Measurements from ENCODE around the gene SRCIN1. TPM values are rescaled to one million over a fixed set of nuclear protein-coding genes. Genes with fewer than 3 reads are reported as not detected.

Gene SRCIN1
- total RNA-seq, 1 experiment from 2014 or later = 6.9 TPM

GRCh38 chr17:38545531-38546225 lies 60.1 kb downstream of the SRCIN1 start:
- no peak overlapping the region for H2BK20ac ChIP-seq (ENCODE audit: low read depth, low read length, poor library complexity, severe bottlenecking)
- no peak overlapping the region for H4K5ac ChIP-seq (ENCODE audit: insufficient read length, low read depth, low read length)
- Mint-ChIP-seq H3K9me3 (no peaks in the 10 kb centered on the region), H3K27ac (no peak overlapping the region), H3K27me3 (ENCODE audit: low read depth) (peaks cover 8% of the 10 kb centered on the region), H3K4me1 (peaks cover 18 to 34% of the 10 kb centered on the region in 2 experiments), H3K36me3 (ENCODE audit: insufficient read depth in 1 of 3, low read depth in 3 of 3) (no peaks in the 10 kb centered on the region; a peak in 2 of 7 replicates), H3K4me3 (no peak overlapping the region)
- no peak overlapping the region for H2BK15ac ChIP-seq (ENCODE audit: low read depth, low read length)
- no peaks in the 10 kb centered on the region for H3K23me2 ChIP-seq (ENCODE audit: insufficient read length, low read depth, low read length, poor library complexity, severe bottlenecking)
- H4K91ac ChIP-seq (ENCODE audit: insufficient read length, low read depth, low read length) = no peak overlapping the region
- no peak overlapping the region for H3K27ac ChIP-seq (ENCODE audit: insufficient read length, low read depth, low read length)
- H3K4me1 ChIP-seq (ENCODE audit: insufficient read depth, low read length) = no peaks in the 10 kb centered on the region
- no peak overlapping the region for H3T11ph ChIP-seq (ENCODE audit: low read length)
- TF ChIP-seq CTCF (conservative IDR thresholded peaks at IDR 0.05) = no peak
- no peak overlapping the region for H3K56ac ChIP-seq (ENCODE audit: insufficient read length, low read depth, low read length)
- no peak overlapping the region for H3K18ac ChIP-seq (ENCODE audit: insufficient read length, low read depth, low read length)
- H4K20me1 ChIP-seq (ENCODE audit: control insufficient read depth, insufficient read depth, insufficient read length) = no peaks in the 10 kb centered on the region
- H2BK5ac ChIP-seq (ENCODE audit: insufficient read length, low read length) = no peak overlapping the region
- no peak overlapping the region for H2BK12ac ChIP-seq (ENCODE audit: insufficient read length, low read depth, low read length)
- no peak overlapping the region for H3K14ac ChIP-seq (ENCODE audit: insufficient read depth, low read length)
- H2AK5ac ChIP-seq (ENCODE audit: insufficient read length, low read length) = no peak overlapping the region
- no peak overlapping the region for H3K9ac ChIP-seq (ENCODE audit: extremely low read depth, insufficient read length, low read length)
- H3K23ac ChIP-seq (ENCODE audit: insufficient read length, low read depth, low read length) = no peak overlapping the region
- no peak overlapping the region for H4K8ac ChIP-seq (replicated peaks; ENCODE audit: insufficient read length, low read depth, low read length)
- no peak overlapping the region for H3K4ac ChIP-seq (ENCODE audit: low read depth, low read length)
- H3K4me2 ChIP-seq (ENCODE audit: insufficient read depth, insufficient read length, low read length) = no peak overlapping the region
- no peaks in the 10 kb centered on the region for H3K79me1 ChIP-seq (ENCODE audit: insufficient read depth, low read depth, low read length, poor library complexity, severe bottlenecking)
- no peak overlapping the region for H2AFZ ChIP-seq (ENCODE audit: low read length)
- no CpG with 5 or more reads among the region's 12 CpGs for WGBS (ENCODE audit: extremely low coverage, insufficient read length, low lambda C conversion rate)
- no peaks in the 10 kb centered on the region for H3K27me3 ChIP-seq (ENCODE audit: insufficient read depth, low read length)
- no peak overlapping the region for H2BK120ac ChIP-seq (ENCODE audit: low read depth, low read length, poor library complexity, severe bottlenecking)
- DNase-seq = no peak
- no peaks in the 10 kb centered on the region for H3K79me2 ChIP-seq (ENCODE audit: insufficient read depth, low read length)
- H3K9me3 ChIP-seq (ENCODE audit: control insufficient read depth, low read depth, low read length) = no peaks in the 10 kb centered on the region

Data from H9 (cell line).